Fibroblast of gingiva (primary cell): ENCODE measurements around the gene MBD2.

Source experiments
- DNase-seq: peaks from one replicate; pipeline ENCODE4 v3.0.0-alpha.2; 2011; ENCODE audit warnings: low read depth

The MBD2 gene

GRCh38 chr18:54202851-54203250 is 21.6 kb downstream of the MBD2 start:
- no peak for DNase-seq

- no peak for DNase-seq
These were observed 26.6 kb downstream of the MBD2 start for GRCh38 chr18:54197747-54198411.

- no peak for DNase-seq
These were observed 30.7 kb downstream of the MBD2 start for GRCh38 chr18:54193786-54194185.

GRCh38 chr18:54192900-54193299 is 31.6 kb downstream of the MBD2 start:
- no peak for DNase-seq

GRCh38 chr18:54192415-54192814 is 32.1 kb downstream of the MBD2 start:
- DNase-seq, result no peak

- no peak for DNase-seq
These were observed 33.1 kb downstream of the MBD2 start for GRCh38 chr18:54191352-54191751.

GRCh38 chr18:54187372-54187771 is 37.1 kb downstream of the MBD2 start:
- no peak for DNase-seq

GRCh38 chr18:54184836-54185235 is 39.6 kb downstream of the MBD2 start:
- no peak for DNase-seq

- no peak for DNase-seq
These were observed 41.1 kb downstream of the MBD2 start for GRCh38 chr18:54183390-54183789.

- DNase-seq, result no peak
These were observed 42.4 kb downstream of the MBD2 start for GRCh38 chr18:54181856-54182602.

GRCh38 chr18:54173980-54174630 is 50.4 kb downstream of the MBD2 start:
- DNase-seq, result no peak

- no peak for DNase-seq
These were observed 51.2 kb downstream of the MBD2 start for GRCh38 chr18:54173250-54173649.

GRCh38 chr18:54169431-54170403 is 54.8 kb downstream of the MBD2 start:
- no peak for DNase-seq

GRCh38 chr18:54165450-54165849 is 59.0 kb downstream of the MBD2 start:
- no peak for DNase-seq

GRCh38 chr18:54163453-54163852 is 61.0 kb downstream of the MBD2 start:
- DNase-seq, result no peak

GRCh38 chr18:54162431-54162830 is 62.0 kb downstream of the MBD2 start:
- DNase-seq, result peak; percentile 19

GRCh38 chr18:54161267-54161666 is 63.2 kb downstream of the MBD2 start:
- DNase-seq, result no peak

GRCh38 chr18:54159906-54160305 is 64.6 kb downstream of the MBD2 start:
- no peak for DNase-seq

GRCh38 chr18:54157646-54158385 is 66.7 kb downstream of the MBD2 start:
- no peak for DNase-seq

- no peak for DNase-seq
These were observed 69.1 kb downstream of the MBD2 start for GRCh38 chr18:54155412-54155811.

- no peak for DNase-seq
These were observed 70.2 kb downstream of the MBD2 start for GRCh38 chr18:54154231-54154630.
